Fibroblast of lung (primary cell): ENCODE results near the gene EXOC2.

Experiments
- EZH2 ChIP-seq: IDR thresholded peaks from 2 replicates; pipeline ENCODE4 v1.5.1; 2012; ENCODE audit warnings: low read length, control low read depth, mild to moderate bottlenecking; ENCODE audit errors: missing control alignments
- TF ChIP-seq, protein P1 (sequence below), 2 donors: IDR thresholded peaks in 1 of 2; conservative IDR thresholded peaks in 1 of 2; 1 replicate in 1 of 2; 2 replicates in 1 of 2; pipeline ENCODE4 v1.5.1; 2011 to 2012; ENCODE audit warnings: low read length in 2 of 2, control low read depth in 1 of 2, inconsistent platforms in 1 of 2, low read depth in 1 of 2, mild to moderate bottlenecking in 1 of 2

DNA sequence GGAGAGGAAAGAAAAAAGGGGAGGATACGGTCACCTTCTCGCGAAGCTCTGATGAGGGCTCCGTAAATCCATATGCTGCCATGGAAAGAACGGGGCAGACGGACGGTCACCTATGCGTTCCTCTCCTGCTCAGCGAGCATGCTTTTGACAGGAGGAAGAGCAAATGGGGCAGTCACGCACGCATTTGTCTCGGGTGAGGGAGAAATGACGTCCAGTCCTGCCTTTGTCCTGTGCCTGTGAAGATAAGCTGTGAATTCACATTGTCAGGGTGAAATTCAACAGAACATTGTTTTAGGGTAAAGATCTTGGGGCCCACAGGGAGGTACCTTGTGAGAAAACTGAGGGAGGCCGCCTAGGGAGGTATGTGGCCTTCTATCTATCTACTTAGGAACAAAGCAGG is 217.6 kb downstream of the EXOC2 start:
- TF ChIP-seq, protein P1, sequence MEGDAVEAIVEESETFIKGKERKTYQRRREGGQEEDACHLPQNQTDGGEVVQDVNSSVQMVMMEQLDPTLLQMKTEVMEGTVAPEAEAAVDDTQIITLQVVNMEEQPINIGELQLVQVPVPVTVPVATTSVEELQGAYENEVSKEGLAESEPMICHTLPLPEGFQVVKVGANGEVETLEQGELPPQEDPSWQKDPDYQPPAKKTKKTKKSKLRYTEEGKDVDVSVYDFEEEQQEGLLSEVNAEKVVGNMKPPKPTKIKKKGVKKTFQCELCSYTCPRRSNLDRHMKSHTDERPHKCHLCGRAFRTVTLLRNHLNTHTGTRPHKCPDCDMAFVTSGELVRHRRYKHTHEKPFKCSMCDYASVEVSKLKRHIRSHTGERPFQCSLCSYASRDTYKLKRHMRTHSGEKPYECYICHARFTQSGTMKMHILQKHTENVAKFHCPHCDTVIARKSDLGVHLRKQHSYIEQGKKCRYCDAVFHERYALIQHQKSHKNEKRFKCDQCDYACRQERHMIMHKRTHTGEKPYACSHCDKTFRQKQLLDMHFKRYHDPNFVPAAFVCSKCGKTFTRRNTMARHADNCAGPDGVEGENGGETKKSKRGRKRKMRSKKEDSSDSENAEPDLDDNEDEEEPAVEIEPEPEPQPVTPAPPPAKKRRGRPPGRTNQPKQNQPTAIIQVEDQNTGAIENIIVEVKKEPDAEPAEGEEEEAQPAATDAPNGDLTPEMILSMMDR (conservative IDR thresholded peaks at IDR 0.05 in 1 of 2, IDR thresholded peaks at IDR 0.05 in 1 of 2; ENCODE audit: low read depth in 1 of 2, low read length in 2 of 2) = no peak
- TF ChIP-seq EZH2 = no peak
